LoVo (cell line): Measurements from ENCODE around the gene GULP1.
"Not testable (repeated sequence)": the region's sequence is repeated elsewhere in the genome, so short reads cannot be mapped to it uniquely, and the experiment has no call there.

Experiments
- DNase-seq: peaks from one replicate; pipeline ENCODE4 v3.0.0-alpha.2; 2016; ENCODE audit warnings: low spot score

GULP1 gene

GRCh38 chr2:188415754-188416083 is 124.0 kb downstream of the GULP1 start:
- no peak for DNase-seq

DNA sequence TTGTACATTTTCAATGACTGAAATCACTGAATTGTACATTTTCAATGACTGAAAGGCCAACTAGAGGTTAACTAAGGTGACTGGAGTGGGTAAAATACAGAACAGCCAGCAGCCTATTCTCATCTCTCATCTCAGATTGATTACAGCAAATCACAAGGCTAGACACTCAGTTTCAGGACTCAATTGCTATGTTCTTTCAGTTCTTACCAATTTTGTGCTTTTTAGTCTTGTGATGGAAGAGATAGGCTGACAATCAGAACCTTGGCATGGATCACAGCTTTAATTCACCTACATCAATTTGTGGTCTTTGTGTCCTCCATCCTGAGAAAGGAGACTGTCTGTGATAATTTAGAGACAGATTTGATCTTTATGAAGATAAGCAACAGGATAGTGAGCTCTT is 124.7 kb downstream of the GULP1 start:
- no peak for DNase-seq

- DNase-seq: no peak
Measured at GRCh38 chr2:188422726-188423125, 131.1 kb downstream of the GULP1 start.

DNA sequence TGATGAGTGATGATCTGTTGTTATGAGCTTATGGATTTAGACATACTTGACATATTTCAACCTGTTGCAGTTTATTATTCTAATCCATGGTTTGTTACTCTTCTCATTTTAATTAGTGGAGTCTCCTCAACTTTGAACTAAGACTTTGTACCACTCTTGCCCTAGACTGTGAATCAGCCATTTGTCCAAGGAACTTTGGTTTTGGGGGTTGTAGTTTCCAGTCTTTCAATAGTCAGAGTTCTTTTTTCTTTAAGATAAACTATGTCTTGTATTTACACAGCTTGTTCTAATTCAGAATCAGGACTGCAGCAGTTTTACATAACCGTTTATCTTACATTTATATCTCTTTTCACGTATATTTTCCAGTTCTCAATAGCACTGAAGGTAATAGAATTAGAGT is 133.6 kb downstream of the GULP1 start:
- no peak for DNase-seq

GRCh38 chr2:188426121-188426520 is 134.4 kb downstream of the GULP1 start:
- no peak for DNase-seq

- DNase-seq: no peak
Measured at GRCh38 chr2:188430705-188431104, 139.0 kb downstream of the GULP1 start.

- DNase-seq: no peak
Measured at GRCh38 chr2:188434018-188434417, 142.3 kb downstream of the GULP1 start.

DNA sequence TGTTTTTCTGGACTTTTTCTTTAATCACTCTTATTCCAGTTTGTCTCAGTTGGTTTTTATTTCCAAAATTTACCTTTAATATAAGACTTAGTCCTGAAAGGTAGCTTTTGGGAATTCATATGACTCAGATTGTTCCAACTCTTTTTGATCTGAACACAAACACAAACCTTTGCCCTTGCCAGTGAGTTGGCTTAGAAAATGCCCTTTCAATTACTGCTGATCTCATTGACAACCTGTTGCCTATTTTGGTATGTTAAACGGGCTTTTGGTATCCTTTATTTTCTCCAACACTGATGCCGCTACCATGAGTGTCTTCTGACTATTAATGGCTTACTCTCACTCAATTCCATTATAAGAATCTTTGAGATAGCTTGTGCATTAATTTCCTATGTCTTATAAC is 143.4 kb downstream of the GULP1 start:
- DNase-seq: no peak

DNA sequence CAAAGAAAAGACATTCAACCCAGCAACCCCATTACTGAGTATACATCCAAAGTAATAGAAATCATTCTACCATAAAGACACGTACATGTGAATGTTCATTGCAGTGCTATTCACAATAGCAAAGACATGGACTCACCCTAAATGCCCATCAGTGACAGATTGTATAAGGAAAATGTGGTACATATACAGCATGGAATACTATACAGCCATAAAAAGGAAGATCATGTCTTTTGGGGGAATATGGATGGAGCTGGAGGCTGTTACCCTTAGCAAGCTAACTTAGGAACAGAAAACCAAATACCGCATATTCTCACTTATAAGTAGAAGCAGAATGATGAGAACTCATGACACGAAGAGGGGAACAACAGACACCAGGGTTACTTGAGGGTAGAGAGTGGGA is 145.9 kb downstream of the GULP1 start:
- no peak for DNase-seq

- DNase-seq: no peak
Measured at GRCh38 chr2:188439986-188440385, 148.3 kb downstream of the GULP1 start.

DNA sequence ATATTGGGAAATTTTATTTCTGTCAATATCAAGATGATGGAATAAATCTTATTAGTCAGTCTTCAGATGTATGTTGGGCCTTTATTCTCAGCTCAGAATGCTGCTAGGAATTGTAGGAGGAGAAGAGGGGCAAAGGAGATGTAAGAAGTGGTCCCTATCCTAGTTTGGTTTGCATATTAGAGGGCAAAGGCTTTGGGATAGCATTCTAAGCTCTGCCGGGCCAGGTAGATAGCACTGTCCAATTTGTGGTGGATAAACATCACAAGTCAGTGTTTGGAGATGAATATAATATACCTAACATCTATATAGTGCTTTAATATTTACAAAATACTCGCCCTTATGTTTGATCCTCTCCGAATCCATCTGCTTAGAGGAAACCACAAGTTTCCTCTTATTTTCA is 149.2 kb downstream of the GULP1 start:
- no peak for DNase-seq

DNA sequence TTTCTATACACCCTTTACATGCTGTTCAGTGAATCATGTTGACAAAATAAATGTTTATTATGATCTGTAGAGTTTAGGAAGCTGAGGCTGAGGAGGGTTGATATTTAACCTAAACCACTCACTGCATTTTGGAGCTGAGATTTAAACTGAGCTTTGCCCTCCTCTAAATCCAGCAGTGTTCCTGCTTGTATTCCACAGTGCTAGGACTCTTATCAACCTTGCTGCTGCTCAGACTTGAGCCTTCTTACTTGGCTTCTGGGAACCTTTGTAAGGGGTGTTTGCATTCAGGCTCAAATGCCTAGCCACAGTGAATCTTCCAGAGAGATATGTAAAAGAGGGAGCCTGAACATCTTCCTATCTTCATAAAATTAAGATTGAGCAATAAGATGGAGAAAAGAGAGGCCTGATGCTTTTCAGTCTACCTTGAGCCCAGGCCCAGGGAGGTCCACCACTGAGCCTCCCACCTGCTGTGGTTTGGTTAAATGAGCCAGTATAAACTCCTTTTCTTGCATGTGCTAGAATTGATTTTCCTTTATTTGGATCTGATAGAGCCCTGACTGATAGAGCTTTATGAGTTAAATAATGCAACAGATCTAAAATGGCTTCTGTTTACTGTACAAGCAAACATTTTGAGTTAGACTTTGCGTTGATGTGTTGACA is 149.7 kb downstream of the GULP1 start:
- no peak for DNase-seq

GRCh38 chr2:188443207-188443606 is 151.5 kb downstream of the GULP1 start:
- no peak for DNase-seq

- no peak for DNase-seq
Measured at GRCh38 chr2:188444106-188444835, 152.6 kb downstream of the GULP1 start.

GRCh38 chr2:188449561-188449960 is 157.9 kb downstream of the GULP1 start:
- DNase-seq: no peak

DNA sequence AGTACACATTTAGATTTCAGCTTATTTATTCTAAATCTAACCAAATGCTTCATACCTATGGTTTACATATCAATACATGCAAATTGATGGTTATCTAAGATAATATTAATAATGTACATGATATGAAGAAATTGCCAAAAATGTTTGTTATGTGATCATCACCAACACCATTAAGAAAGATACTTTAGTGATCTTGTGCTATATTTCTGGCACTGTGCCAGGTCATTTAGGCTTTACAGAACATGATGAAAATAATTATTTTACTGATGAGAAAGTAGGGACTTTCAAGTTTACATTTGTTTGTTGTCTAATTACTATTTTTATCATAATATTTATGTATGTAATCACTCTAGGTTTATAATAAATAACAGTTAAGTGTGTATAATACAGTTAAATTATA is 158.3 kb downstream of the GULP1 start:
- DNase-seq: no peak

GRCh38 chr2:188450732-188451483 is 159.2 kb downstream of the GULP1 start:
- DNase-seq: no peak

- DNase-seq: no peak
Measured at GRCh38 chr2:188452084-188452483, 160.4 kb downstream of the GULP1 start.

DNA sequence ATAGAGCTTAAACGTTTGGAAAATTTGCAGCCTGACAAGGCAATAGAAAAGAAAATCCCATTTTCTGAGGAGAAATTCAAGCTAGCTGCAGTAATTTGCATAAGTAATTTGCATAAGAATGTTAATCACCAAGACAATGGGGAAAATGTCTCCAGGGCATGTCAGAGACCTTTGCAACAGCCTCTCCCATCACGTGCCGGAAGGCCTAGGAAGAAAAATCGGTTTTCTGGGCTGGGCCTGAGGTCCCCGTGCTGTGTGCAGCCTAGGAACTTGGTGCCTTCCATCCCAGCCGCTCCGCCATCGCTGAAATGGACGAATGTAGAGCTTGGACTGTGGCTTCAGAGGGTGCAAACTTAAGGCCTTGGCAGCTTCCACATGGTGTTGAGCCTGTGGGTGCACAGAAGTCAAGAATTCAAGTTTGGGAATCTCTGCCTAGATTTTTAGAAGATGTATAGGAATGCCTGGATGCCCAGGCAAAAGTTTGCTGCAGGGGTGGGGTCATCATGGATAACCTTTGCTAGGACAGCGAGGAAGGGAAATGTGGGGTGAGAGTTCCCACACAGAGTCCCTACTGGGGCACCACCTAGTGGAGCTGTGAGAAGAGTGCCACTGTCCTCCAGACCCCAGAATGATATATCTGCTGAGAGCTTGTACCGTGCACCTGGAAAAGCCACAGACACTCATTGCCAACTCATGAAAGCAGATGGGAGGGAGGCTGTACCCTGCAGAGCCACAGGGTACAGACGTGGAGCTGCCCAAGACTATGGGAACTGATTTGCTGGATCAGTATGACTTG is 164.6 kb downstream of the GULP1 start:
- no peak for DNase-seq

DNA sequence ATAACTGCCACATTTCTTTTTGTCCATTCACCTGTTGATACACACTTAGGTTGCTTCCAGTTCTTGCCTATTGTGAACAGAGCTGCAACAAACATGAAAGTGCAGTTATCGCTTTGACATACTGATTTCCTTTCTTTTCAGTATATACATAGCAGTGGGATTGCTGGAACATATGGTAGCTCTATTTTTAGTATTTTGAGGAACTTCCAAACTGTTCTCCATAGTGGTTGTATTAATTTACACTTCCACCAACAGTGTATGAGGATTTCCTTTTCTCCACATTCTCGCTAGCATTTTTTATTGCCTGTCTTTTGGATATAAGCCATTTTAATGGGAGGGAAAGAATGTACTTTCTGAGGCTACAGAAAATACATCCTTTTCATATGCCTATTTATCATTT is 167.4 kb downstream of the GULP1 start:
- DNase-seq: no peak

DNA sequence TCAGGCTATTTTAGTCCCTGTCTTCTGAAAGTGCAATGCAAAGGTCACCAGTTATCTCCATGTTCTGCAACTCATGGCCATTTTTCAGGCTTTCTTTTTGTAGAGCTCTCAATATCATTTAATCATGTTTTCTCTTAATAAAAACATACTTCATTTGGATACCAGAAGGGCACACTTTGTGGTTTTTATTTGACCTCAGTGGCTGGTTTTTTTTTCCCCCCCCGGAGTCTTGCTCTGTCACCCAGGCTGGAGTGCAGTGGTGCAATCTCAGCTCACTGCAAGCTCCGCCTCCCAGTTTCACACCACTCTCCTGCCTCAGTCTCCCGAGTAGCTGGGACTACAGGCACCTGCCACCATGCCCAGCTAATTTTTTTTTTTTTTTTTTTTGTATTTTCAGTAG is 174.4 kb downstream of the GULP1 start:
- DNase-seq: not testable (repeated sequence)

DNA sequence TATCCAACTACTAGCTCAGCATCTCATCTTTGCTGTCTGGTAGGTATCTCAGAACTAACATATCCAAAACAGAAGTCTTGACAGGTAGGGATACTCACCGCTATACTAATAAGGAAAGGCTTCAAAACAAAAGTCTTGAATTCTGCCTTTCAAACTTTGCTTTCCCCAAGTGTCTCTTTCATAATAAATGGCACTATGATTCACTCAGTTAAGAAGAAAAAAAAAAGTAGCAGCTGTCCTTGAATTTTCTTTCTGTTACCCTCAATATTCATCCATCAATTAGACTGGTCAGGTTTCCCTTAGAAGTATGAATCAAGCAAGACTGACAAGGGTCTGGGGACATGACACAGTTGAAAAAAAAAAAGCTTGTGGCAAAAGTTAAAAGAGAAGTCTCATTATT is 175.1 kb downstream of the GULP1 start:
- DNase-seq: no peak

DNA sequence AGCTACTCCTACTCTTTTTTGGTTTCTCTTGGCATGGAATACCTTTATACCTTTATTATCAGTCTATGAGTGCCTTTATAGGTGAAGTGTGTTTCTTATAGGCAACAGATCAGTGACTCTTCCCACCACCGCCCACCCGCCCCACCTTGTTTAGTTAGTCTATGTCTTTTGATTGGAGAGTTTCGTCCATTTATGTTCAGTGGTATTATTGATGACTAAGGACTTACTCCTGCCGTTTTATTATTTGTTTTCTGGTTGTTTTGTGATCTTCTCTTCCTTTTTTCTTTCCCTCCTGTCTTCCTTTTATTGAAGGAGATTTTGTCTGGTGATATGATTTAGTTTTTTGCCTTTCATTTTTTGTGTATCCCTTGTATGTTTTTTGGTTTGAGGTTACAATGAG is 179.5 kb downstream of the GULP1 start:
- DNase-seq: no peak
